Stimulated activated CD8-positive, alpha-beta memory T cell treated with anti-CD3 and anti-CD28 coated beads, Interleukin-12 subunit alpha, Interleukin-12 subunit beta, amount 100 ng/mL, for 24 hours (primary cell): ENCODE data around the gene FABP3.

Experiments used
- DNase-seq: peaks from one replicate; pipeline ENCODE4 v3.0.0-alpha.2; 2020; ENCODE audit errors: extremely low read depth

Gene FABP3

GRCh38 chr1:31373056-31373896 is at the start of gene FABP3:
FABP3 (minus strand) TSS chr1:31373076; CDS start chr1:31373014, 62 bp downstream.
- DNase-seq, result no peak

- no peak for DNase-seq
Measured at GRCh38 chr1:31421371-31422040, 48.6 kb upstream of the FABP3 start.

DNA sequence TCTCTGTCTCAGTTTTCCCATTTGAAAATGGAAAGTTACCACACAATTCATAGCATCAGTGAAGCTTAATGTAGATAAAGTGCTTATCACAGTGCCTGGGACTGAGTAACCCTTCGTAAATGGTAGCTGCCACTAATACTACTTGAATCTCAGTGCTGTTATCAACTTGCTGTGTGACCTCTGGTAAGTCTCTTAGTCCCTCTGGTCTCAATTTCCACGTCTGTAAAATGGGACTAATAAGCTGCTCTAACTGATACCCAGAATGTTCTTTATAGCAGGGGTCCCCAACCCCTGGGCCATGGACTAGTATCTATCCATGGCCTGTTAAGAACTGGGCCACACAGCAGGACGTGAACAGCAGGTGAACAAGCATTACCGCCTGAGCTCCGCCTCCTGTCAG is 47.8 kb upstream of the FABP3 start:
- no peak for DNase-seq

GRCh38 chr1:31418626-31419323 is 45.9 kb upstream of the FABP3 start:
- no peak for DNase-seq

- no peak for DNase-seq
Measured at GRCh38 chr1:31417148-31417547, 44.3 kb upstream of the FABP3 start.

DNA sequence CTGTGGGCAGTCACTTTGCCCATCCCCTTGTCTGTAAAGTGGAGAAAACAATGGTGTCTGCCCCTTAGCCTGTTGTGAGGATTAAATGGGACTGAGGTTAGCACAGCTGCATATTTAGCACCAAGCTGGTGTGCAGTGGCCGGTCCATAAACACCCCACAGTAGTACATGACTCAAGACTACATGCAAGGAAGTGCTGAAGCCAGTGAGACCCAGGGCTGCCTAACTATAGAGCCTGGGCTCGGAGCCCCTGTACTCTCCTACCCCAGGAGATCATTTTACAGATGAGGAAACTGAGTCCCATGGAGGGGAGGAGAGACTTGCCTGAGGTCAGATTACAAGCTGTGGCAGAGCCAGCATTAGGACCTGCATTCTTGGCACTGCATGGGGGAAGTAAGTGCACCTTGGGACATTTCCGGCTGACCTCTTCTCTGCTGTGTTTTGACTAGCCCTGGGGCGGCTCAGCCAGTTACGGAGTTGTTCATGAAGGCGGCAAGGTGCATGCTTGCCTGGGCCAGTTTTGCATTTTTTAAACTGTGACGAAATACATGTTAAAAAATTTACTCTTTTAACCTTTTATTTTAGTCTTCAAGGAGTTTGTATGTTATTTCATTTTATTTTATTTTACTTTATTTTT is 43.3 kb upstream of the FABP3 start:
- no peak for DNase-seq

- DNase-seq, result no peak
Measured at GRCh38 chr1:31415658-31416057, 42.8 kb upstream of the FABP3 start.

GRCh38 chr1:31414980-31415370 is 42.1 kb upstream of the FABP3 start:
- no peak for DNase-seq

DNA sequence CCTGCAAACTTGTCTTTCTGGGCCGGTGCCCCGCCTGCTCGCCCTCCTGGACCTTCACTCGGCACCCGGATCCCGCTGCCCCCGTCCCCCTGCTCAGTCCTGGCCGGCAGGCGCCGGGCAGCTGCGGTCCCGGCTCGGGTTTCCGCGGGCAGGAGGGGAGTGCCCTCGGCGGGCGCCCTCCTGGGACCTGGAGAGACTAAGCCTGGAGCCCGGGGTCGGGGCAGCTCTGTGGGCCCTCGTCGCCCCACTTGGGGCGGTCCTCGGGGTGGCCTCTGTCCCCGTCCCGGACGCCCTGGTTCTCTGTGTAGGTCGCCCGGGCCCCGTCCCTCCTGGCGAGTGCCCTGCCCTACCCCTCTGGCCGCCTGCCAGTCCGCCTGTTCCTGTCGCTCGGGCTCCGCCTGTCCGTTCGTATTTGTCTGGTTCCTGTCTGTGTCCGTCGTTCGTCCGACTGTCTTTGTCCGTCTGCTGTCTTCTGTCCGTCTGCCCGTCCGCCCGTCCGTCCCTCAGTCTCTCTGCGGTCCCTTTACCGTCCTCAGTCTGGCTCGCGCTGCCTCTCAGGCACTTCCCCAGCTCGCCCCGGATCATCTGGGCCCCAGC is 40.6 kb upstream of the FABP3 start:
- DNase-seq, result no peak

- no peak for DNase-seq
Measured at GRCh38 chr1:31412732-31413404, 40.0 kb upstream of the FABP3 start, which contains the start of gene SERINC2. SERINC2 (plus strand) TSS chr1:31413213; CDS start chr1:31413266, 53 bp downstream.

- DNase-seq, result no peak
Measured at GRCh38 chr1:31412205-31412604, 39.3 kb upstream of the FABP3 start.

DNA sequence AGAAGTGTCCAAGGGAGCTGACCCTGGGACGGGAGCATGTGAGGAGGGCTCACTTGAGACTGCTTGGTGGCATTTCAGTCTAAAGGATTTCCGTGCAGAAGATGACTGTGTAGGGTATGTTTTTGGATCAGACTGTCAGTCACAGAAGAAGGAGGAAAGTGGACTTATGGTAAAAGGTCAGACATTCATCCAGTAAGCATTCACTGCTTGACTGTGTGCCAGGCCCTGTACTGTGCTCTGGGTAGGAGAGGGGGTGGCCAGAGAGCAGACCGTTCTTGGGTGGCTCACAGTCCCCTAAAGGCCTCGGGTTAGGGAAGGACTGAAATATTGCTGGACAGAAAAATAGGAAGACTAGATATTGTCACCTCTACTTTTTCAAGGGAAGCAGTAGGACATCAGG is 38.0 kb upstream of the FABP3 start:
- no peak for DNase-seq

GRCh38 chr1:31409946-31410858 is 37.3 kb upstream of the FABP3 start:
- DNase-seq, result no peak

GRCh38 chr1:31408788-31409318 is 36.0 kb upstream of the FABP3 start:
- DNase-seq, result no peak

DNA sequence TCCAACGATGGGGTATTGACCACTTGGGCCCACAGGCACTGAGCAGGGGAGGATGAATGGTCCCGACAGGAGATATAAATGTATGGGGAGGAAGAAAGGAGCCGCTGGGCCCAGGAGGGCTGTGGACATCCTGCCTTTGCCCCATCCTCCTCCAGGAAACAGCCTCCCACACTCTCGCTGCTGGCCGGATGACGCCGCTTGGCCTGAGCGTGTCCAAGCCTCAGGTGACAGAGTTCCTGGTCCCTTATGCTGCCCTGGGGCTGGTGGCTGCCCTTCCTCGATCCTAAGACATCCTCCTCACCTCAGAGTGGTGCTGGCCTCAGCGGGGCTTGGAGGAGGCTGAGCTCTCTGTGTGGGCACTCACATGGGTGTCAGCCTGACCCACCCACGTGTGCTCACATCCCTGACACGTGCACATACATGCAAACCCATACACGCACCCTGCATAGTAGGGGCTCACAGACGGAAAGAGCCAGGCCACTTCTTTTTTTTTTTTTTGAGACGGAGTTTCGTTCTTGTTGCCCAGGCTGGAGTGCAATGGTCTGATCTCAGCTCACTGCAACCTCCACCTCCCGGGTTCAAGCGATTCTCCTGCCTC is 34.3 kb upstream of the FABP3 start:
- no peak for DNase-seq

DNA sequence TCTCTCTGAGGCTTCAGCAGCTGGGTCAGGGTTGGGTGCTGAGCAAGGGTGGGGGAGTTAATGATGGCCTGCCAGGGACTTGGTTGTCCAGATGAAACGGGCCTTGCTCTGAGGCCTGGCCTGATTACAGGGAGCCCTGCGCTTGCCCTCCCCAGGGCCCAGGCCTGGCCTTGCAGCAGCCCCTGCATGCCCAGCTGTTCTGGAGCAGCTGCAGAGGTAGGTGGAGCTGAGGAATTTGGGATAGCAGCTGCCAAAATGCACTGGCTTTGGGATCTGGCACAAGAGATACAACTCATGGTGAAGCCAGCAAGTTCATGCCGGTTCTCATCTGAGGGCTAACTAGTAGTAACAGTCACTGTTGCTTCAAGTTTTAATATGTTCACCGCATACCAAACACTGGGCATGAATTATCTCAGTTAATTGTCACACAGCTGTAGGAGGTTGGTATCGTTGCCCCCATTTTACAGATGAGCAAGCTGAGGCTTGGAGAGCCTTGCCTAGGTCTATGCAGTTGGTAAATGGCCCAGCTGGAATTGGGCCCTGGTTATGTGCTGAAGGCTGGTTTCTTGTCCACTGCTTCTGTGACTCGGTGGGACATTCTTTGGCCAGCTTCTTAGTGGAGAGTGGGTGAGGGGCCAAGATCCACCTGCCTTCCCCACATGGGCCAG is 32.8 kb upstream of the FABP3 start:
- DNase-seq, result no peak

GRCh38 chr1:31401241-31401640 is 28.4 kb upstream of the FABP3 start:
- DNase-seq, result no peak

- DNase-seq, result no peak
Measured at GRCh38 chr1:31400393-31400792, 27.5 kb upstream of the FABP3 start.

DNA sequence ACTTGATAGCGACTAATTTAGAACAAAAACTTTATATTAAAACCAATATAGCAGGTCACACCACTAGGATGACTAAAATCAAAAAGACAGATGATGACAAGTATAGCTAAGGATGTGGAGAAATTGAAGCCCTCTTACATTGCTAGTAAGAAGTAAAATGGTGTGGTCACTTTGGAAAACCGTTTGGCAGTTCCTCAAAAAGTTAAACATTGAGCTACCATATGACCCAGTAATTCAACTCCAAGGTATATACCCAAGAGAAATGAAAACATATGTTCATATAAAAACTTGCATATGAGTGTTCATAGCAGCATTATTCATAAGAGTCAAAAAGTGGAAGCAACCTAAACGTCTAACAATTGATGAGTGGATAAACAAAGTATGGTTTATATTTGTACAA is 27.1 kb upstream of the FABP3 start:
- no peak for DNase-seq
